Testis (tissue), 2 donors: ENCODE results near the gene NRARP.

Experiments used
- CTCF ChIP-seq, 3 experiments: fragments of 450-650 bp in 2 of 3; fragments of 200-600 bp in 1 of 3; sonication (generic) in 1 of 3; IDR thresholded peaks; one replicate each; pipeline ENCODE4 v1.5.1; 2016 to 2019; ENCODE audit warnings: antibody characterized with exemption in 3 of 3, mild to moderate bottlenecking in 2 of 3, moderate library complexity in 1 of 3
- POLR2A ChIP-seq: fragments of 450-650 bp; IDR thresholded peaks from one replicate; pipeline ENCODE4 v1.6.1; 2017; ENCODE audit warnings: antibody characterized with exemption, mild to moderate bottlenecking, moderate library complexity

DNA sequence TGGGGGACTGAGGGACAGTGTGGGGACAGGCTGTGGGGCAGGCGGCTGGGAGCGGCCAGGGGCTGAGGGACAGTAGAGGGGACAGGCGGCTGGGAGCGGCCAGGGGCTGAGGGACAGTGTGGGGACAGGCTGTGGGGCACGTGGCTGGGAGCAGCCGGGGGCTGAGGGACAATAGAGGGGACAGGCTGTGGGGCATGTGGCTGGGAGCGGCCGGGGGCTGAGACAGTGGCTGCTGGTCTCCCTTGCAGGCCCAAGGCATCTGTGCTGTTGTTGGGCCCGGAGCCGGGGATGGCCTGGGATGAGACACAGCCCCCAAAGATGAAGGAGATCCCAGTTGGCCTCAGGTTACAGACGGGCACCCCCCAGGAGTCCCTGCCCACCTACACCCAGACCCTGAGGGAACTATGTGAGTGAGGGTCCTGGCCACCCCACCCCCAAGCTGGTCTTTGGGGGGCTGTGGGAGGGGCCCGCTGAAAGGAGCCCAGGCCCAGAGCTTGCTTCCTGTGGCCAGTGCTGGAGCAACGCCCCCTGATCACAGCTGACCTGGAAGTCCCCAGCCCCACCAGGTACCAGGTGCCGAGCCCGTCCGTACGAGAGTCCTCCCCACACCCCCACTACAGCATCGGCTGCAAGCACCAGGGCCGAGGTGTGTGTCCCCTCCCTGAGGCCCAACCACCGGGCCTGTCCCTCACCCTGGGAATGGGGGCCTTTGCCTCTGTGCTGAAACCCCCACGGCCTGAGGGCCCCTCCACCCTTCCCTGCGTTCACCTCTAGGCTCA is 50.4 kb downstream of the NRARP start:
- TF ChIP-seq POLR2A (no peak), CTCF (IDR thresholded peaks at IDR 0.05) (no peak)
